OCI-LY7 (cell line): ENCODE results near the gene DENND1A. TPM values are rescaled to one million over a fixed set of nuclear protein-coding genes. Genes with fewer than 3 reads are reported as not detected.

Experiments used
- BruUV-seq: library from RNA; stranded (reverse); fragments of 400-500 nt; replicated peaks from 2 replicates; lab custom pipeline; 2021; lab: Mats Ljungman, UMichigan
- CTCF ChIA-PET: fragments of 300-600 bp; sonication (Branson Sonifier 250); formaldehyde crosslinking; loops from one replicate; lab custom pipeline; 2022; ENCODE audit warnings: antibody characterized with exemption; ENCODE audit not compliant: unreplicated experiment; lab: Charles Lee
- POLR2A ChIA-PET: fragments of 300-600 bp; sonication (Branson Sonifier 250); formaldehyde crosslinking; loops from one replicate; lab custom pipeline; 2022; ENCODE audit warnings: antibody characterized with exemption; lab: Charles Lee
- DNase-seq: peaks from one replicate; pipeline ENCODE4 v3.0.0-alpha.2; 2015; ENCODE audit warnings: low spot score
- H2AFZ ChIP-seq: fragments of 200-600 bp; sonication (generic), shearing (Covaris generic); 2 replicates; pipeline ENCODE4 v1.6.1; 2014; ENCODE audit warnings: mild to moderate bottlenecking, antibody characterized with exemption, low read length, moderate library complexity
- H3K27ac ChIP-seq: fragments of 200-600 bp; sonication (generic); 2 replicates; pipeline ENCODE4 v1.5.1; 2014; ENCODE audit warnings: mixed run types, low read depth, mild to moderate bottlenecking, moderate library complexity, low read length, inconsistent platforms; ENCODE audit not compliant: poor library complexity, severe bottlenecking
- H3K36me3 ChIP-seq: fragments of 200-600 bp; sonication (generic); 2 replicates; pipeline ENCODE4 v1.6.1; 2014; ENCODE audit warnings: mild to moderate bottlenecking, antibody characterized with exemption, low read length, moderate library complexity, mixed read lengths; ENCODE audit not compliant: insufficient read depth
- H3K4me1 ChIP-seq: fragments of 200-600 bp; sonication (generic); 2 replicates; pipeline ENCODE4 v1.5.1; 2014; ENCODE audit warnings: mild to moderate bottlenecking, low read length; ENCODE audit not compliant: insufficient read depth, poor library complexity, severe bottlenecking
- H3K4me2 ChIP-seq: fragments of 200-600 bp; sonication (generic); 2 replicates; pipeline ENCODE4 v1.6.1; 2014; ENCODE audit warnings: mild to moderate bottlenecking, low read length
- H3K4me3 ChIP-seq: fragments of 200-600 bp; sonication (generic); 2 replicates; pipeline ENCODE4 v1.5.1; 2014; ENCODE audit warnings: mild to moderate bottlenecking, low read depth, low read length; ENCODE audit not compliant: poor library complexity, severe bottlenecking
- H3K79me2 ChIP-seq: fragments of 200-600 bp; sonication (generic); 2 replicates; pipeline ENCODE4 v1.6.1; 2016; ENCODE audit warnings: low read depth, mild to moderate bottlenecking, low read length, moderate library complexity, mixed read lengths; ENCODE audit not compliant: insufficient read depth
- H3K9me2 ChIP-seq: fragments of 200-600 bp; sonication (generic); 2 replicates; pipeline ENCODE4 v1.6.1; 2016; ENCODE audit warnings: mild to moderate bottlenecking, low read length, mixed read lengths; ENCODE audit not compliant: insufficient read depth
- H3K9me3 ChIP-seq: fragments of 200-600 bp; sonication (generic); 2 replicates; pipeline ENCODE4 v1.6.1; 2014; ENCODE audit warnings: mild to moderate bottlenecking, mixed run types, low read length, mixed read lengths
- H4K20me1 ChIP-seq: fragments of 200-600 bp; sonication (generic); 2 replicates; pipeline ENCODE4 v1.6.1; 2014; ENCODE audit warnings: mild to moderate bottlenecking, antibody characterized with exemption, low read length, moderate library complexity, mixed read lengths; ENCODE audit not compliant: insufficient read depth
- EZH2phosphoT487 ChIP-seq: fragments of 200-600 bp; sonication (generic); IDR thresholded peaks from 2 replicates; pipeline ENCODE4 v1.6.1; 2018; ENCODE audit warnings: low read depth, borderline replicate concordance, mild to moderate bottlenecking, mixed run types, antibody characterized with exemption, low read length, moderate library complexity, mixed read lengths
- intact Hi-C: fragments of 100-400 bp; cut with micrococcal nuclease; formaldehyde crosslinking; loops from one replicate; pipeline ENCODE4 v1.10.0; 2022; ENCODE audit not compliant: unreplicated experiment
- total RNA-seq, 2 experiments: library from RNA; depleted of rRNA in 1 of 2; stranded (reverse); fragments of >200 nt in 1 of 2; shearing (Covaris generic) in 1 of 2; gene quantifications; 2 replicates each; pipeline ENCODE4 v1.2.3, GENCODE V29; 2014 to 2022
- TF ChIP-seq, protein P1 (sequence below): fragments of 200-600 bp; sonication (generic); conservative IDR thresholded peaks from 2 replicates; pipeline ENCODE4 v1.5.1; 2014; ENCODE audit warnings: mild to moderate bottlenecking, antibody characterized with exemption, low read length, moderate library complexity, mixed read lengths

Gene DENND1A
- total RNA-seq, 2 experiments from 2014 or later: 17.9 to 36.3 TPM

DNA sequence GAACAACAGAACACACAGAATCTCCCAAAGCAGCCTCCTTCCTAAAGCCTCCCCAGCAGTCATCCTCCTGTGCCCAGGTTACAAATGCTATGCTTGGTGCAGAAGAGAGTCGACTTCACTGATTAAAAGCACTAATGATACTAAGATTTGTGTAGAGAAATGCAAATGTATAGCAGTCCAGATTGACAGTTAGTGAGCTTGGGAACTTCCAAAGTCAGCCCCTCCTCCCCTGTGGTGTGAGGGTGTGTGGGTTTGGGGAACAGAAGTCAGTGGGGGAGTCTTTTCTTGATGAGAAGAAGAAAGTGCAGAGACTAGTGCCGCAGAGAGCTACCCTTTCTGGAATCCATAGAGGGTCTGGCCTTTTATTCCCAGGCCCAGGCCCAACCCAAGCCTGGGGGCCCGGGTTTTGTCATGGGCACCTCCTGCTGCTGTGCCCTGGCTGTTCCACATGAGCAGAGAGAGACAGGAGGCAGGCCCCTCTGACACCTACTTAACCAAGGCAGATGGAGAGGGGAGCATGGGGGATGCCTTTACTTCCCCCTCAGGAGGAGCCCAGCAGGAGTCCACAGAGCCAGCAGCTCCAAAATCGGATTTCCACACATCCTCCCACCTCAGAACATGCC lies 173.3 kb downstream of the DENND1A start:
- no peaks in the 10 kb centered on the region for H3K36me3 ChIP-seq
- no peak overlapping the region for H3K4me3 ChIP-seq
- no peak overlapping the region for H2AFZ ChIP-seq
- H3K27ac ChIP-seq: no peak overlapping the region
- intact Hi-C loops: no loop called here
- no peak for TF ChIP-seq EZH2phosphoT487
- TF ChIP-seq, protein P1, sequence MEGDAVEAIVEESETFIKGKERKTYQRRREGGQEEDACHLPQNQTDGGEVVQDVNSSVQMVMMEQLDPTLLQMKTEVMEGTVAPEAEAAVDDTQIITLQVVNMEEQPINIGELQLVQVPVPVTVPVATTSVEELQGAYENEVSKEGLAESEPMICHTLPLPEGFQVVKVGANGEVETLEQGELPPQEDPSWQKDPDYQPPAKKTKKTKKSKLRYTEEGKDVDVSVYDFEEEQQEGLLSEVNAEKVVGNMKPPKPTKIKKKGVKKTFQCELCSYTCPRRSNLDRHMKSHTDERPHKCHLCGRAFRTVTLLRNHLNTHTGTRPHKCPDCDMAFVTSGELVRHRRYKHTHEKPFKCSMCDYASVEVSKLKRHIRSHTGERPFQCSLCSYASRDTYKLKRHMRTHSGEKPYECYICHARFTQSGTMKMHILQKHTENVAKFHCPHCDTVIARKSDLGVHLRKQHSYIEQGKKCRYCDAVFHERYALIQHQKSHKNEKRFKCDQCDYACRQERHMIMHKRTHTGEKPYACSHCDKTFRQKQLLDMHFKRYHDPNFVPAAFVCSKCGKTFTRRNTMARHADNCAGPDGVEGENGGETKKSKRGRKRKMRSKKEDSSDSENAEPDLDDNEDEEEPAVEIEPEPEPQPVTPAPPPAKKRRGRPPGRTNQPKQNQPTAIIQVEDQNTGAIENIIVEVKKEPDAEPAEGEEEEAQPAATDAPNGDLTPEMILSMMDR: no peak
- POLR2A ChIA-PET: interaction anchor here (1.3 kb wide), 1 partner anchor 114 kb away, joined by 4 read pairs; no protein-coding TSS in a partner anchor
- DNase-seq: no peak
- H3K79me2 ChIP-seq: no peaks in the 10 kb centered on the region
- H3K9me2 ChIP-seq: no peaks in the 10 kb centered on the region
- no peaks in the 10 kb centered on the region for H3K4me1 ChIP-seq
- CTCF ChIA-PET: no interaction called here
- H3K4me2 ChIP-seq: no peak overlapping the region
- H4K20me1 ChIP-seq: no peaks in the 10 kb centered on the region
- BruUV-seq: no TSS peak
- no peaks in the 10 kb centered on the region for H3K9me3 ChIP-seq

DNA sequence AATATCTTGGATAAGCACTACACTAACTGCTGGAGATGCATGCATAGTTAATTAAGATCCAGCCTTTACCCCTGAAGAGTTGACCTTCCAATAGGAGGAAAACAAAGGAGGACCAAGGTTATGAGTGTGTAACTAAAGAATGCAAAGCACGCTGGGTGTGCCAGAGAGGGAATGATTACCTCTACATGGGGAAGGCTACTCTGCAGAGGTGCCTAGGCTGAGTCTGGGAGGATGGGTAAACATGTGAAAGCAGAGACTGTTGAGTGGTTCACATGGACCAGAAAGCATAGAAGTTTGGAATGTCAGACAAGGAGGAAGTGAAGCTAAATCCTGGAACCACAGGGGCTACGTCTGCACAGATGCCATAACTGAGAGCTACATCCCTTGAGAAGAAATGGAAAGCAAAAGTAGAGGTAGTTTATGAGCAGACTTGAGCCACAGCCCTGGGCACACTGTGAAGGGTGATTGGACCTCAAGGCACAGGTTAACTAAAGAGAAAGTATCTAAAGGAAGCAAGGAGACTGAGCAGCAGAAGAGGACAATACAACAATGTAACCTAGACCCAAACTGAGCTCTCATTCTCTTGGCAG lies 176.2 kb downstream of the DENND1A start:
- Histone ChIP-seq H4K20me1 (no peaks in the 10 kb centered on the region), H3K9me2 (no peaks in the 10 kb centered on the region), H3K36me3 (no peaks in the 10 kb centered on the region), H3K4me1 (peaks cover 15% of the 10 kb centered on the region), H3K27ac (no peak overlapping the region), H3K9me3 (no peaks in the 10 kb centered on the region), H3K4me3 (no peak overlapping the region), H2AFZ (no peak overlapping the region), H3K79me2 (no peaks in the 10 kb centered on the region), H3K4me2 (no peak overlapping the region)
- ChIA-PET POLR2A (interaction anchor here (1.5 kb wide), 1 partner anchor 22 kb away, joined by 5 read pairs; no protein-coding TSS in a partner anchor), CTCF (no interaction called here)
- DNase-seq: no peak
- BruUV-seq: no TSS peak
- intact Hi-C loops: no loop called here
- TF ChIP-seq EZH2phosphoT487: no peak
- TF ChIP-seq, protein P1: no peak

DNA sequence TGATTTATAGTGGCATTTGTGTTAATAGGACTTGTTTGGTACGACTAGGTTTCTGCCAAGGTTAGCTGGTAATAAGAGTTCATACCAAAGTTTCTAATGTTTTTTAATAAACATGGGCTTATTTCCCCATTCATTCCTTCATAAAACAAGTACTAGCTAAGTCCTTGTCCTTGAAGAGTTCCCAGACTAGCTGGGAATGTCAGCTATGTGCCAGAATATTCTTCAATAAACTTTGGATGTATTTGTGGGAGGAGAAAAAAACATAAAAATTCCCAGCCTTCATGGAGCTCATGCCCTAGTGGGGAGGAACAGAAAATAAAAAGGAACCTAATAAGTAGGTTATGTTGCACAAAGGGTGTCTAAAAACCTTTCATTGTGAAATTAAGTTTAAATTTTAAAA lies 176.9 kb downstream of the DENND1A start:
- Histone ChIP-seq H3K9me3 (no peaks in the 10 kb centered on the region), H3K9me2 (no peaks in the 10 kb centered on the region), H3K27ac (no peak overlapping the region), H3K4me1 (peaks cover 15% of the 10 kb centered on the region), H3K4me3 (no peak overlapping the region), H3K79me2 (no peaks in the 10 kb centered on the region), H4K20me1 (no peaks in the 10 kb centered on the region), H3K36me3 (no peaks in the 10 kb centered on the region), H3K4me2 (no peak overlapping the region), H2AFZ (no peak overlapping the region)
- ChIA-PET CTCF (no interaction called here), POLR2A (interaction anchor here (1.5 to 2.8 kb wide), 2 partner anchors 9 to 22 kb away, joined by 5 to 8 read pairs; no protein-coding TSS in a partner anchor)
- DNase-seq: no peak
- TF ChIP-seq, protein P1: no peak
- intact Hi-C loops: no loop called here
- no TSS peak for BruUV-seq
